H4 (cell line): ENCODE results near the gene TMED5. TPM values are rescaled to one million over a fixed set of nuclear protein-coding genes. Genes with fewer than 3 reads are reported as not detected.

ENCODE experiments used
- DNase-seq: peaks from one replicate; pipeline ENCODE4 v3.0.0-alpha.2; 2015; ENCODE audit warnings: low spot score
- total RNA-seq: library from RNA; depleted of rRNA; stranded (reverse); fragments of >200 nt; shearing (Covaris generic); gene quantifications from 2 replicates; pipeline ENCODE4 v1.2.3, GENCODE V29; 2014; rRNA removed

Gene TMED5
- total RNA-seq, 1 experiment from 2014 or later = 36.6 TPM

DNA sequence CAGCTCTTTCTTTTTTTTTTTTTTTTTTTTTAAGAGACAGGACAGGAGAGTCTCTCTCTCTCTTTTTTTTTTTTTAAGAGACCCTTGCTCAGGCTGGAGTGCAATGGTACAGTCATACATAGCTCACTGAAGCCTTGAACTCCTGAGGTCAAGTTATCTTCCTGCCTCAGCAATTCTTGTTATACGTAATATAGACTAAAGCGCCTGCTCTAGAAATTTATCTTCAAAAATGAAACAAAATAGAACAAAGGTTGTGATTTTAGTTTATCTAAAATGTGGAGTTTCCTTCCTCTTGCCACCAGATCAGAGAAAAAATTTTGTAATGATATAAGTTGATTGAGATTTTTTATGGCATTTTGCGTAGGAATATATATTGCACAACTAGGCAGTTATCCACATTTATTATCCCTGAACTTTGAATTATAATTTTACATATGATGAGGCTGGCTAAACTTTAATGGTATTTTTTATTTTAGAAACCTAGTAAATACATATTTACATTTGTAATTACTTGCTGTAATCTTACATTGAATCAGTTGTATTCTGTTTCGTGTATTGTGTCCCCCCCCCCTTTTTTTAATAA lies 56.9 kb downstream of the TMED5 start:
- no peak for DNase-seq

DNA sequence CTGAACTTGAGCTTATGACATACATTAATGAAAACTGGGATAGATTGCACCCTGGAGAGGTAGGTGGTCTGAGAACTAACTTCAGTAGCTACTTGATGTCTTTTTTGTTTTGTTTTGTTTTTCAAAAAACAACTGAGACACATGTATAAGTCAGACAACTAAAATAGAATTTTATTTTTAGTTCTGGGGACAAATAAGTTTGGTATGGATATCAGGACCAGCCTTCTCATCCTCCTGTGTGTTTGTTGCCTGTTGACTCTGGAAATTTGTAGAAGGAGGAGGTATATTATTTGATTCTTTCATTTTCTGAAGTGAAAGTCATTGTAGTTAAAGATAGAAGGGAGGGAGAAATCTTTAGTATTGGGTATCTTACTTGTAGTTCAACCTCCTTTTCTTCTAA lies 59.6 kb downstream of the TMED5 start:
- DNase-seq = no peak

DNA sequence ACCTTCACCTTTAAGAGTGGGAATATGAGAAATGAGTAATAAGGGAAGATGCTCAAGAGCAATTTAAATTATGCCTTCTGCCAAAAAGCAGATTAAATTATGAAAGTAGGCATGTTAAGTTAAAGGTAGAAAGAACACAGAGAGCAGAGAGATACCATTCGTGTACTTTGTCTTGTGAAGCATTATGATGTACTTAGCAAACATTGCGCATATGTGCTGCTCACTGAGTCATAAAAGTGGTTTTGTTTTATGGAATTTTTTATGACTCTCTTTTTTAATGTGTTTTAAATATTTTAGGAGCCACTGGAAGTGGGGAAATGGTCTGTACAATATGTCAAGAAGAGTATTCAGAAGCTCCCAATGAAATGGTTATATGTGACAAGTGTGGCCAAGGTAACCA lies 65.8 kb downstream of the TMED5 start:
- no peak for DNase-seq

DNA sequence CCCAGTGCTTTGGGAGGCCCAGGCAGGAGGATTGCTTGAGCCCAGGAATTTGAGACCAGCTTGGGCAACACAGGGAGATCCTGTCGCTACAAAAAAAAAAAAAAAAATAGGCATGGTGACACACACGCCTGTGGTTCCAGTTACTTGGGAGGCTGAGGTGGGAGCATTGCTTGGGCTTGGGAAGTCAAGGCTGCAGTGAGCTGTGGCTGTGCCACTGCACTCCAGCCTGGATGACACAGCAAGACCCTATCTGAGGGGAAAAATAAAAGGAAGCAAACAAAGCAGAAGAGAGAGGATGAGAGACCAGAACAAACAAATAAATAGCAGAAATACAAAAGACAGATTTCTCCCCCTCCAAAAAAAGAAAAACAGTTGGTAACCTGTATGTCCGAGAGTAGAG lies 67.1 kb downstream of the TMED5 start:
- DNase-seq = no peak

DNA sequence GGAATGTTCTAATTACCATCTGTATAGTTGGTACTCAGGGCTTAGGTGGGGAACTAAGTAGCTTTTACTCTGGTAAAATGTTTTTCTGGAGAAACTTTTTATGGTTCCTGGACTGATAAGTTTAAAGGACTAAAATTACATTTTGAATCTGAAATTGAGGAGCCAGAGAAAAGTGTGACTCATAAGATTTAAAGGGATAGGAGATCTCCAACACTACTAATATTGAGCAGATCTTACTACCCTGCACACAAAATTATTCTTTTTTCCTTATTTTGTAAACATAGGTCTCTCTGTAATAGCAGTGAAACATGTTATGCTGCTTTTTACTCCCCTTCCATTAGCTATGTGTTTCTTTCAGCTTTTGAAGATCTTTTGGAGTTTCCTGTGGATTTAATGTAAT lies 68.7 kb downstream of the TMED5 start:
- no peak for DNase-seq

DNA sequence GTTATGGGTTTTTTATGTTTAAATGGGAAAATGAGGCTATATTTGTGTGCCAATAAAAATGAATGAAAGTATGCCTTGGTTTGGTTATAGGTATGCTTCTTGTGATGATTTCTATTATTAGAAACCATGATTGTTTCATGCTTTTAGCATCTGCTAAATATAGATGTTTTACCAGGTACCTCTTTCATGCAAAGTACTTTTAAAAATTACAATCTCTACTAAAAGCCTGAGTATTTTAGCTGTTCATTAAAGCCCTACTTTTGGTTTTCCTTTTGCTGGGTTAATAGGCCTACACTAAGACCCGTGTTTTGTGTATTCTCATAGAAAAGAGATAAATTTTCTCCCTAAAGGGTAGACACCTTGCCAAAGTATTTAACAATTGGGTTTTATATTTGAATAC lies 69.1 kb downstream of the TMED5 start:
- DNase-seq = no peak

DNA sequence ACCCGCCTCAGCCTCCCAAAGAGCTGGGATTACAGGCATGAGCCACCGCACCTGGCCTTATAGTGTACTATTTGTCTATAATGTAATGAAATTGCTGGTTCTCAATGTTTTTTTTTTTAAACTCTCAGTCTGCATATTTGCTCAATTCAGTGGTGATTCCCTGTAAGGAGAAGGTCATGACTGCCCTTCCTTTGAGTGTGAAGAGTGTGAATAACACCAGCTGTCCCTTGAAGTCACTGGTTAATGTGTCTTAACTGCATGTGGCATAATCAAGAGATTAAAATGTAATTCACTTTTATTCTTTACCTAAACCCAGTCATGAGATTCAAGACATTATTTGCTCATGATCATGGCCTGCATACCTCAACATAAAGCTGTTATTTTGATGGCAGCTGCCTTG lies 70.6 kb downstream of the TMED5 start:
- no peak for DNase-seq

DNA sequence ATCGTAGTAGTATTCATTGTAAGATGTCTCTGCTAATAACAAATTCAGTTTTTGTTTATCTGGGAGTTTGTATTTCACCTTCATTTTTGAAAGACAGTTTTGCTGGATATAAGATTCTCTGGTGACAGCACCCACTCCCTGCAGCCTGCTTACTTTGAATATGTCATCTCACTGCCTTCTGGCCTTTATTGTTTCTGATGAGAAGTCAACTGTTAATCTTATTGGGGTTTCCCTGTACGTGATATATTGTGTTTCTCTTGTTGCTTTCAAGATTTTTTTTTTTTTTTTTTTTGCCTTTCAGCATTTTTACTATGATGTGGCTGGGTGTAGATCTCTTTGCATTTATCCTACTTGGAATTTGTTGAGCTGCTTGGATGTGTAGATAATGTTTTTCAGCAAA lies 71.9 kb downstream of the TMED5 start:
- DNase-seq = no peak

DNA sequence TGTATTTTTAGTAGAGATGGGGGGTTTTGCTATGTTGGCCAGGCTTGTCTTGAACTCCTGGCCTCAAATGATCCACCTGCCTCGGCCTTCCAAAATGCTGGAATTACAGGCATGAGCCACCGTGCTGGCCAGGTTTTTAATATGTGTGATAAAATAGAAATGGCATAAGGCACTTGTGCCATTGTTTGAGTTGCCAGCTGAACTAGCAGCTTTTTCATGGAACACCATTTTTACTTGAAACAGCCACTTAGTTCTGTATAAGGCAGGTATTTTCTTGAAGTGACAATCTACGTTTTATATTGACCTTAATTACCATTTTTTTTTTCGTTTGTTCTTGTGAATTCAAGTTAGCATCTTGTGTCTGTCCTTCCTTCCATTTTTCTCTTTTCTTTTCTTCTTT lies 72.8 kb downstream of the TMED5 start:
- DNase-seq = no peak

DNA sequence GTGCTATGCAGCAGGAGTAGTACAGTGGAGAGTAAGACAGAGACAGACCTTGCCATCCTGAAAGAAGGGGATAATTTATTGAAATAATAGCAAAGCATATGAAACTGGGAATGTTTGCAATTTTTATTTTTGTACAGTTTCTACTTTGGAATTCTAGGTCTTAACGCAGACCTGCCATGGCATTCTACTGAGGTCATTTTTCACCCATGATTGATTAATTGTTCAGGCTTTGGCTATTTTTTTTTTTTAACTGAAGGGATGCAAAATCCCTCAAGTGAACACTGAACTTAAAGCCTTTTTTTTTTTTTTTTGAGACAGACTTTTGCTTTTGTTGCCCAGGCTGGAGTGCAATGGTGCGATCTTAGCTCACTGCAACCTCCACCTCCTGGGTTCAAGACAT lies 74.0 kb downstream of the TMED5 start:
- no peak for DNase-seq

DNA sequence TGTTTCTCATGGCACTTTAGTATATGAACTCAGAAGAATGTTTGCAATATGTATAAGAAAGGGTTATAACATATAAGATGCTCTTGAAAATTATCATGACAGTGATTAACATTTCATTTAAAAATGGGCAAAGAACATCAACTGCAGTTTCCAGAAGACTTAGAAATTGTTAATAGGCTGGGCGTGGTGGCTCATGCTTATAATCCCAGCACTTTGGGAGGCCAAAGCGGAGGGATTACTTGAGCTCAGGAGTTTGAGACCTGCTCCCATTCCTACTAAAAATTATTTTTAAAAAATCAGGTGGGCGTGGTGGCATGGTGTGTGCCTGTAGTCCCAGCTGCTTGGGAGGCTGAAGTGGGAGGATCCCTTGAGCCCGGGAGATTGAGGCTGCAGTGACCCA lies 78.1 kb downstream of the TMED5 start:
- DNase-seq = no peak

Other genes starting within 250 kb of the TMED5 start
- gene DIPK1A, start 219.0 kb downstream of the TMED5 start, total RNA-seq = 22.2 and 25.7 TPM in 2 replicates
- gene MTF2, start 101.1 kb downstream of the TMED5 start, total RNA-seq = 10.3 and 12.4 TPM in 2 replicates
- gene CCDC18, start 311 bp upstream of the TMED5 start, total RNA-seq = 2.3 and 3.3 TPM in 2 replicates
- gene DR1, start 165.5 kb upstream of the TMED5 start, total RNA-seq = 24.9 and 27.7 TPM in 2 replicates